GM18517 (cell line): ENCODE results near the gene QPRT.
"Not testable (repeated sequence)": the region's sequence is repeated elsewhere in the genome, so short reads cannot be mapped to it uniquely, and the experiment has no call there.

ENCODE experiments used
- ATAC-seq: cut with Tn5 transposase; IDR thresholded peaks from one replicate; pipeline ENCODE4 v1.9.1; 2021; ENCODE audit warnings: mild to moderate bottlenecking, moderate library complexity; ENCODE audit not compliant: unreplicated experiment

QPRT gene

DNA sequence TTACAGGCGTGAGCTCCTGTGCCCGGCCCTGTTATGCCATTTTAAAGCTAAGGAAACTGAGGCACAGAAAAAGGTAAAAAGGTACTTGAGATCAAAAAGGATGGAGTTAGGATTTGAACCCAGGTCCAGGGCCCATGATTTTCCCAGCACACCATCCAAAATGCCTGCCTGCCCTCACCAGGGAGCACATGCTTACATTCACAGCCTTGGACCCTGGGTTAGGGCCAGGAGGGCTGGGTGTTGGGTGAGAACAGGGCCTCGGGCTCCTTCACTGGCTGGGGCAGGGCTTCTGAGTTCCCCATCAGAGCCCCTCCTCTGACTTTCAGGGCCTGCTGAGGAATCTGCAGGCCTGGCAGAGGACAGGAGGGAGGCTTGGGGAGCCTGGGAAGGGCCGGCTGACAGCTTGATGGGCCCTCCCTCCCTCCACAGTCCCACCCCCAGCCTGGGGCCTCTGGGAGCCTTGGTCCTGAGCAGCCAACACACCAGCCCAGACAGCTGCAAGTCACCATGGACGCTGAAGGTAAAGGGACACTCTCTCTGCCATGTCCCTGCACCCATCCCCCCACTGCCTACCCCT lies at the start of gene QPRT:
QPRT (plus strand) TSS at position 490 of the 577 bp plus-strand sequence; CDS start at position 508, 18 bp downstream.
- no peak for ATAC-seq

DNA sequence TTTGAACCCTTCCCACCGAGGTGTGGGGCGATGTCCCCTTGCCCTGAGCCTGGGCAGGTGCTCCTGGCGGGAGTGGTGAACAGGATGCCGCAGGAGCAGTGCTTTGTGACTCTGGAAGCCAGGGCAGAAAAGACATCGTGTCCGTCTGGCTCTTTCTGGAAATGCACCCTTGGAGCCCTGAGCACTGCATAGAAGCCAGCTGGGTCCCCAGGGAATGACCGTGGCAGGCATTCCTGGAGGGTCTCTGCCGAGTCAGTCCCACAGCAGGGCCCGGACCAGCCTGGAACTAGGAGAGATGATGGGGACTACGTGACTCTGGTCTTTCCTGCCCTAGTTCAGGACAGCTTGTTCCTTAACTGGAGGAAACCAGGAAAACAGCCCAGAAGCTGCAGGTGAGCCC lies 49.7 kb upstream of the QPRT start:
- ATAC-seq: not testable (repeated sequence)

DNA sequence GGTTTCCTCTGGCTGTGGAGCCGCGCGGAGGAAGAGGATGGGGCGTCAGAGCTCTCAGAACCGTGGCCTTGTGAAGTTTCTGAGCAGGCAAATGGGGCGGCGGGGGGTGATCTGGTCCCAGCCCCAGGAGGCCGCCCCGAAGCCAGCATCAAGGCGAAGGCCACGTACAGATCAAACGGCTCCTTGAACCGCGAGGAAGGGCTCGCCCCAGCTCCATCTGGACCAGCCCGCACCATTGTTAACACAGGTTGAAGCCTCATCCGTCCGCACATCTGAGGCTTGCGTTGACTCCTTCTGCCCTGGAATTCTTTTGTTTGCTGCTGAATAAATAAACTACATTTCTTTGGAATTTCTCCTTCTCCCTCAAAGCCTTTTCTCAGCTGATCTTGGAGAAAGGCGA lies 47.3 kb upstream of the QPRT start:
- not testable (repeated sequence) for ATAC-seq

DNA sequence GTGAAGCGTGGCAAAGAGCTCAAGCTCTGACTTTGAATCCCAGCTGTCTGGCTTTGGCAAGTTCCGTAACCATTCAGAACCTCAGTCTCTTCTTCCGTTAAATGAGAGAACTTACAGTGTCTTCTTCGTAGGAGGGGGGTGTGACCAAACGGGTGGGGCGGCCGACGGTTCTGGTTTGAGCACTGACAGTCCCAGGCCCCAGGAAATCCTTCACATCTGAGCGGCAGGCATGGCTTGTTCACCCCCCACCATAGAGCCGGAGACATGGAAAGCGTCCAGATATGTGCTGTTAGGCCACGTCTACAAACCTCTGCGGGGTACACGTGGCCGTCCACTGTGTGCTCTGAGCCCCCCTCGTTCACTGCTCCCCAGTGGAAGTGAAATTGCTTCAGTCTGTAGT lies 43.1 kb upstream of the QPRT start:
- not testable (repeated sequence) for ATAC-seq

DNA sequence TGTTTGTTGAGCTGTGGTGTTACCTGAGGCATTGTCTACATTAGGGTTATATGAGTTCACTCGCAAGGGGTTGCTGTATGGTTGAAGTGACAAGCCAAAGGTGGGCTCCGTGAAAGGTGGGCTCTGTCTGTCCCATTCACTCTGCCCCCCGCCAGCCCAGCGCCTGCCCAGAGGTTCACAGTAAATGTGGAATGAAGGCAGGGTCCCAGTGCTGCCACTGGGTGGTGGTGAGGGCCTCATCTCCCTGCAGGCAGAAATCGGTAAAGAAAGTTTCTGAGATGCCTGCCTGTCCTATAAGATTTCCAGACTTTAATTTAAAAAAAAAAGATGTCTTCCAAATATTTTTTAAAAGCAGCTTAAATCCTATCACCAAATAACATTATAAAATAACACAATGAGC lies 42.6 kb upstream of the QPRT start:
- ATAC-seq: not testable (repeated sequence)

DNA sequence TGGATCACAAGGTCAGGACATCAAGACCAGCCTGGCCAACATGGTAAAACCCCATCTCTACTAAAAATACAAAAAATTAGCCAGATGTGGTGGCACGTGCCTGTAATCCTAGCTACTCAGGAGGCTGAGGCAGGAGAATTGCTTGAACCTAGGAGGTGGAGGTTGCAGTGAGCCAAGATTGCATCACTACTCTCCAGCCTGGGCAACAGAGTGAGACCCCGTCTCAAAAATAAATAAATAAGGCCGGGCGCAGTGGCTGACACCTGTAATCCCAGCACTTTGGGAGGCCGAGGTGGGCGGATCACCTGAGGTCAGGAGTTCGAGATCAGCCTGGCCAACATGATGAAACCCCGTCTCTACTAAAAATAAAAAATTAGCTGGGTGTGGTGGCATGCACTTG lies 40.2 kb upstream of the QPRT start:
- not testable (repeated sequence) for ATAC-seq

DNA sequence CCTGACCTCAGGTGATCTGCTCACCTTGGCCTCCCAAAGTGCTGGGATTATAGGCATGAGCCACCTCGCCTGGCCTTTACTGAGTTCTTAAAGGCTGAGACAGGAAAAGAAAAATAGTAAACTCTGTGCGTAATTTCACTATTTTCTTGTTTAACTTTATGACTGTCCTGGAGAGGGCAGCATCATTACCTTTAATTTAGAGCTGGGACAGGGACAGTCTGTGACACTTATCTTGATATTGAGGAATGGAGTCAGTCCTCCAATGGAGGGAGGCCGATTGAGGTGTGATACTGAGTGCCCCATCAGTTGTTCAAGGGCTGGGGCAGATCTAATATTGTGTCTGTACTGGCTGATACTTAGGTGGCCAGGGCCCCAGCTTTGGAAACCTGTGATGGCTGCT lies 37.4 kb upstream of the QPRT start:
- ATAC-seq: no peak

DNA sequence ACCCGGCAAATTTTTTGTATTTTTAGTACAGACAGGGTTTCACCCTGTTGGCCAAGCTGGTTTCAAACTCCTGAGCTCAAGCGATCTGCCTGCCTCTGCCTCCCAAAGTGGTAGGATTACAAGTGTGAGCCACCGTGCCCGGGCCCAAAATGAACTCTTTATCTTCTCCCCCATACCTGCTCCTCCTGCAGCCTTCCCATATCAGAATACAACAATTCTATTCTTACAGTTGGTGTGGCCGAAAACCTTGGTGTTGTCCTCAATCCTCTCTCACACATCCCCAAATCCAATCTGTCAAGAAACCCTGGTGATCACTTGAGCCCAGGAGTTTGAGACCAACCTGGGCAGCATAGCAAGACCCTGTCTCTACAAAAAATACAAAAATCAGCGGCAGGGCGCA lies 35.4 kb upstream of the QPRT start:
- ATAC-seq: no peak

DNA sequence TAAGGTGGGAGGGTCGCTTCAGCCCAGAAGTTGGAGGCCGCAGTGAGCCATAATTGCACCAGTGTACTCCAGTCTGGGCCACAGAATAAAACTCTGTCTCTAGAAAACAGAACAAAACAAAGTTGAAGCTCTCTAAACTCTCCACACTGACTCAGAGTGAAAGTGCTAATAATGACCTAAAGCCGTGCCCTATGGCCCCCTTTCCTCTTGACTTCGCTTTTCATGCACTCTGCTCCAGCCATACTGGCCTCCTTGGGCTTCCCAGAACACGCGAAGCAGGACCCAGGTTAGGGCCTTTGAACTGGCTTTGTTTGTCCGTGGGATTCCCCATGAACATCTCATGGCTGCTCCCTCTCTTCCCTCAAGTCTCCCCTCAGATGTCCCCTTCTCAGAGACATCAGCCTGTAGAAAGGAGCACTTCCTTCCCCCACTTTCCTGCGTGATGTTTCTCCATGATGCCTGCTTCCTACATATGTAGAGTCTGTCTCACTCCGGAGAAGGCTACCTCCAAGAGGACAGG lies 34.6 kb upstream of the QPRT start:
- ATAC-seq: peak; percentile 63

DNA sequence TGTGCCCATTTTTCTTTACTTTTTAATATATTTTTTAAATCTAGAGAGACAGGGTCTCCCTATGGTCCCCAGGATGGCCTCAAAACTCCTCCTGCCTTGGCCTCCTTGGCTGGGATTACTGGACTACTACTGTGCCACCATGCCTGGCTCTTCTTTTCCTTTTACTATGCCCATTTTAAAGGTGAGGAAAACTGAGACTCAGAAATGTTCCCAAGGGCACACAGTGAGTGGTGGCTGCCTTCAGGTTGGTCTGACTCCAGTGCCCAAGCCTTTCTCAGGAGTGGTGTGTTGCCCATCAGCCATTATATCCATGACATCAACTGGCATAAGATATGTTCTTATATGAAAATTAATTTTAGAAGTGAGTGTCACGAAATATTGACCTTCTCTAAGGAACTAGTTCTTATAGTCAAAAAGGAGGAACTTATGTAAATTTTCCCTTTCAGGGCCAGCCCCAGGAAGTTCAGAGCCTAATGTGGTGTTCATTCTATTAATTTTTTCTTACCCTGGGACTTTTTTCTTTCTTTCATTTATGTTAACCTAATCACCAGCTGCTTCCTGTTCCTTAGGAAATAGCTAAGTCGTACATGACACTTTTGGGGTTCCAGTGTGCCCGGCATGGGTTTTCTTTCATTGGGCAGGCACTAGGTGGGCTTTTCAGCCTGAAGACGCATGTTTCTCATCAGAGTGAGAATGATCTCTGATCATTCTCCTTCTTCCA lies 33.8 kb upstream of the QPRT start:
- no peak for ATAC-seq

DNA sequence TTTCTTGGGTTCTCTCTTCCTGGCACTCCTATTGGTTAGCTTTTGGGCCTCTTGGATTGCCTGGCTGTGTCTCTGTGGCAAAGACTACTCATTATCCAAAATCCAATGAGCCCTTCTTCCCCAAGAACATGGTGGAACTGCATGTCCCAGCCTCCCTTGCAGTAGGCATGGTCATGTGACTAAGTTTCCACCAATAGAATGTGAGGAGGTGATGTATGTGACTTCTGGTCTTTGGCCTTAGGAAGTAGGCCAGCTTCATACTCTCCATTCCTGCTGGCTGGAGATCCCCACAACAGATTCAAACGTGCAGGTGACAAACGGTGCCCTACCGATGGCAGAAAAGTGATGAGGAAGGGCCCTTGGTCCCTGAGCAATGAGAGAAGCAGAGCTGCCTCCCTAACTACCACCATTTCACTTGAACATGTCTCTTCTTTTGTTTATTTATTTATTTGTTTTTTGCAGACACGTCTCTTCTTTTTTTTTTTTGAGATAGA lies 33.2 kb upstream of the QPRT start:
- no peak for ATAC-seq

DNA sequence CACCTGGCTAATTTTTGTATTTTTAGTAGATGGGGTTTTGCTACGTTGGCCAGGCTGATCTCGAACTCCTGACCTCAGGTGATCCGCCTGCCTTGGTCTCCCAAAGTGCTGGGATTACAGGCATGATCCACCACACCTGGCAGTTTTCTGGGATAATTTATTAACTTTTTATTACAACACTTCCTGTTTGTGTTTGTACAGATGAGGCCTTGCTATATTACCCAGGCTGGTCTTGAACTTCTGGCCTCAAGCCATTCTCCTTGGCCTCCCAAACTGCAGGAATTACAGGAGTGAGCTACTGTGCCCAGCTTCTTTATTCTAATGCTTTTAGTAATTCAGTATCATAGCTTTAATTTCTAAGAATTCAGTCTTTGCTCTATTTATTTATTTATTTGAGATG lies 32.0 kb upstream of the QPRT start:
- ATAC-seq: no peak

DNA sequence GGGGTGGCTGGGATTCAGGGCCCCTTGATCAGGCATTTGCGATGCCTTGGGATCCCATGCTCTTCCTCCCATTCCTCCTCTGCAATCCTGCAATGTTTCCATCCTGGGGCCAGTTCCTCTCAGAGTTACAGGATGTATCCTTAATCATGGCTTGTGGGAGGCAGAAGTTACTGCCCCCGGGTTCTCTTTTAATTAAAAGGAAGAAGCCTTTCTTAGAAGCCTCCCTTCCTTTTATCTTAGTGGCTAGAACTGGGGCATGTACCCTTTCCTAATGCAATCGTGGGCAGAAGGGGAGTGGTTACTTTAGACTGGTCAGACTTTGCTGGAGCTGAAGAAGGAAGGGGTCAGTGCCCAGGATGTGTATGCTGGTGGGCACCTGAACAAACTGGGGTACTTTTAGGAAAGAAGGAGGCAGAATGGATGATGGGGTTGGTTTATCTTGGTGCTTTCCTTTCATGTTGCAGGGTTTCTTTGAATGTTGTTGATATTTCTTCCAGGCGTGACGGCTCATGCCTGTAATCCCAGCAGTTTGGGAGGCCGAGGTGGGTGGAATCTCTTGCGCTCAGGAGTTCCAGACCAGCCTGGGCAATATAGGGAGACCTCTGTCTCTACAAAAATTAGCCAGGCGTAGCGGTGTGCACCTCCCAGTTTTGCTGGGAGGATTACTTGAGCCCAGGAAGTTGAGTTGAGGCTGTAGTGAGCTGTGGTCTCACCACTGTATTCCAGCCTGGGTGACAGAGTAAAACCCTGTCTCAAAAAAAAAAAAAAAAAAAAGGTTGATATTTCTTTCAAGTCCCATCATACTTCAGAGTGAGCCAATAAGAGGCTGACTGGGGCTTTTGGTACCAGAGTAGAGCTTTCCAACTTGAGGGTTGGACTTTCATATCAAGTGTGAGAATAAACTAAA lies 29.1 kb upstream of the QPRT start:
- no peak for ATAC-seq

DNA sequence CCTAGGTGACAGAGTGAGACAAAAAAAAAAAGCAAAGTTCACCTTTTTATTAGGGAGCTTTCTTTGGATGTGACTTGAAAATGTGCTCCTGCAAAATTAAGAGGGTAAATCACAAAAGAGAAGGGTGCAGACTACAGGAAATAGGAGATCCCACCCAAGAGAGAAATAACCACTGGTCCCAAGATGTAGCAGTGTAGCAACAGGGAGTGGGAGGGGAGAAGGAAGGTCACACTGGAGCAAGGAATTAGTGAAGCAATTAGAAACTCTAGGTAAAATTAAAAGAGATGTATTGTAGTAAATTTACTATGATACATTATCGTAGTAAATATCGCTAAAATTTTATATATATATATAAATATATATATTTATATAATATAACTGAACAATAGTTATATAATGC lies 28.2 kb upstream of the QPRT start:
- ATAC-seq: no peak

DNA sequence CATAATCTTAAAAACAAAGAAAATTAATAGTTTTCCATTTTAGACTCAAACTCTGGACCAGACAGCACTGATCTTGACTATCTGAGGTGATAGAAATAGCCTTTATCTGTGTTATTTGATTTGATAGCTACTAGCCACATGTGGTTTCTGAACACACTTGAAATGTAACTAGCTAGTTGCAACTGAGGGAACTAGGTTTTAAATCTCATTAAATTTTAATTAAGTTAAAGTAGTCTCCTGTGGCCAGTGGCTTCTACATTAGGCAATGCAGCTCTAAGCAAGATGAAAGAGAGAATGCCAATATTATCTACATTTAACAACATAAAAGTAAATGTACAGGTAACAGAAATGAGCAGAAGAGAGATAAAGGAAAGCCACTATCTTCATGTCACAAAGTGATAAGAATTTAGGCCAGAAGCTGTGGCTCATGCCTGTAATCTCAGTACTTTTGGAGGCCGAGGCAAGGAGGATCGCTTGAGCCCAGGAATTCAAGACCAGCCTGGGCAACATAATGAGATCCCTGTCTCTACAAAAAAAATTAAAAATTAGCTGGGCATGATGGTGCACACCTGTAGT lies 27.1 kb upstream of the QPRT start:
- ATAC-seq: no peak

DNA sequence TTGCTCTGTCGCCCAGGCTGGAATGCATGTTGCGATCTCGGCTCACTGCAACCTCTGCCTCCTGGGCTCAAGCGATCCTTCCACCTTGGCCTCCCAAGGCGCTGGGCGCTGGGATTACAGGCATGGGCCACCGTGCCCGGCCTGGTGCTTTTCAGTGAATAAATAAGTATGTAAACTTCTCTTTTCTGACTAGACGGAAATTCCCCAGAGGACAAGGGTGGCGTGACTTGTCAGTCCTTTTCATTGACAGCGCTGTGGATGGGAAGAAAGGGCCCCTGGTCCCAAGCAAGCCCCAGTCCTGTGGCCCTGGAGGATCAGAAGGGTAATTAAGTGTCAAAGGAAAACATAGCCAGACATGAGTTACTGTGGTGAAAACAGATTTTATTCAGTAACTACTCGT lies 25.5 kb upstream of the QPRT start:
- ATAC-seq: no peak

DNA sequence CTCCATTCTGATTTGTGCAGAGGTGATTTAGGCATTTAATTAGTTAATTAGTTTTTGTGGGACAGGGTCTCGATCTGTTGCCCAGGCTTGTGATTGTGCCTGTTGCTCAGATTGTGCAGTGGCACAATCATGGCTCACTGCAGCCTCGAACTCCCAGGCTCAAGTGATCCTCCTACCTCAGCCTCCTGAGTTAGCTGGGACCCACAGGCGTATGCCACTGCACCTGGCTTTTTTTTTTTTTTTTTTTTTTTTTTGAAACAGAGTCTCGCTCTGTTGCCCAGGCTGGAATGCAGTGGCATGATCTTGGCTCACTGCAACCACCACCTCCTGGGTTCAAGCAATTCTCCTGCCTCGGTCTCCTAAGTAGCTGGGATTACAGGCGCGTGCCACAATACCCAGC lies 25.1 kb upstream of the QPRT start:
- ATAC-seq: not testable (repeated sequence)

DNA sequence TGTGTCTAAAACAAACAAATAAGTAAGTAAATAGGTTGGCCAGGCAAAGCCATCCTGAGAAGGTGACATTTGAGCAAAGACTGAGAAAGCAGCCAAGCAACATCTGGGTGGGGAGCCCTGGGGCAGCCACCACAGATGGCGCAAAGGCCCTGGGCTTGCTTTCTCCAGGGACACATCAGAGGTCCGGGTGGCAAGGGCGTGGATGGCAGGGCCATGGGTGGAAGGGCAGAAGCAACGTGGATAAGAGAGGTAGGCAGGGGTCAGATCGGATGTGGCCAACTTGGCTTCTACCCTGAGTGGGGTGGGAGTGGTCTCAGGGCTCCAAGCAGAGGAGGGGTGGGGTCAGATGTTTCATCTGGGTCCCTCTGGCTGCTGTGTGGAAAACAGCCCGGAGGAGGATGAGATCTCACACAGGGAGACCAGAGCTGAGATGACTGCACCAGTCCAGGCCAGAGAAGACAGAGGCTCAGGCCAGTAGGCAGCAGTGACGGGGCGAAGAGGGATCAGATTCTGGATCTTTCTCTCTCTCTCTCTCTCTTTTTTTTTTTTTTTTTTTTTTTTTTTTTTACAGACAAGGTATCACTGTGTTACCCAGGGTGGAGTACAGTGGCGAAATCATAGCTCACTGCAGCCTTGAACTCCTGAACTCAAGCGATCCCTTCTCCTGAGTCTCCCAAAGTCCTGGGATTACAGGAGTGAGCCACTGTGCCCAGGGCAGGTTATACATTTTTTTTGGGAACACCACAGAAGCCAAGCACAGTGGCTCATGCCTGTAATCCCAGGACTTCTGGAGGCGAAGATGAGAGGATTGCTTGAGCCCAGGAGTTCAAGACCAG lies 22.1 kb upstream of the QPRT start:
- ATAC-seq: no peak

DNA sequence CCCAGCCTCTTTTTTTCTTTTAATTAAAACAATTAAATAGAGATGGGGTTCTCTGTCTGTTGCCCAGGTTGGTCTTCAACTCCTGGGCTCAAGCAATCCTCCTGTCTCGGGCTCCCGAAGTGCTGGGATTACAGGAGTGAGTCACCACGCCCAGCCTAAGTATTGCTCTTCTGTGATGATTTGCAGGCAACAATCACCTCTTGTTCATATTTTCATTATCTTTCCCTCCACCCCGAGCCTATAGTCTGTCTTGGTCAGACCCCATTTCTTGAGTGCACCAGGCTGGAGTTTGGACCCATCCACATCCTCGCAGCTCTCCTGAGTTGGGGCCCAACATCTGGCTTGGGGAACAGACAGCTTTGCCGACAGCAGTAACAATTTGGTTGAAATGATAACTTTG lies 20.3 kb upstream of the QPRT start:
- no peak for ATAC-seq
